Activated effector memory CD4-positive, alpha-beta T cell treated with anti-CD3 and anti-CD28 coated beads, Interleukin-2, amount 50 U/mL, for 16 hours (primary cell): ENCODE measurements around the gene CCDC12.

Source experiments
- DNase-seq: peaks from one replicate; pipeline ENCODE4 v3.0.0-alpha.2; 2020

Gene CCDC12

DNA sequence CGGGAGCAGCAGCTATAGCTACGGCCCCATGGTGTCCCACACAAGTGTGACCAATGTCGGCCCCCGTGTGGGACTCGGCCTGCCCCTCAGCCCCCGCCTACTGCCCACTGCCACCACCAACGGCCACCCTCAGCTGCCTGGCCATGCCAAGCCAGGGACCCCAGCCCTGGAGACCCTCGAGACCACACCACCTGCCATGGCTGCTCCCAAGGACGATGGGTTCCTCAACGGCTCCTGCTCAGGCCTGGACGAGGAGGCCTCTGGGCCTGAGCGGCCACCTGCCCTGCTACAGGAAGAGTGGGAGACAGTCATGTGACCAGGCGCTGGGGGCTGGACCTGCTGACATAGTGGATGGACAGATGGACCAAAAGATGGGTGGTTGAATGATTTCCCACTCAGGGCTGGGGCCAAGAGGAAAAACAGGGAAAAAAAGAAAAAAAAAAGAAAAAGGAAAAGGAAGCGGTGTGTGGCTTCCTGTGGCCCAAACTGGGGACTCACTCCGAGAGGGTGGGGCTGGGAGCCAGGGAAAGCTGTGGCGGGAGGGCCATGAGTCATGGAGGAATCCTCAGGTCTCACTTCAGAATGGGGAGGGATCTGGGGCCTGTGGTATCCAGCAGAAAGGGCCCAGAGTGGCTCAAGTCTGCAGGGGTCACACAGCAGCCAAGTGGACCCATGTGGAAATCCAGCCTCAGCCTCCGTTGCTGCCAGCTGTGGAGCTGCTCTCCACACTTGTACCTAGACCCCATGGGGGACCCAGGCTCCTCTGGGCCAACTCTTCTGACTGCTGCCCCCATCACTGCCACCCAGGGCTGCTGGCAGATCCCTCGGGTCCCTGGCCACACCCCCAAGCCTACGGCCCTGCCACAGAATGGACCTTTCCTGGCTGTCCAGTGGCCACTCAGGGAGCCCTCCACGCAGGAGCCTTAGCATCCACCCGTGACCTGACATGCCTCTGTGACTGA, 72.9 kb downstream of the CCDC12 start:
- no peak for DNase-seq

DNA sequence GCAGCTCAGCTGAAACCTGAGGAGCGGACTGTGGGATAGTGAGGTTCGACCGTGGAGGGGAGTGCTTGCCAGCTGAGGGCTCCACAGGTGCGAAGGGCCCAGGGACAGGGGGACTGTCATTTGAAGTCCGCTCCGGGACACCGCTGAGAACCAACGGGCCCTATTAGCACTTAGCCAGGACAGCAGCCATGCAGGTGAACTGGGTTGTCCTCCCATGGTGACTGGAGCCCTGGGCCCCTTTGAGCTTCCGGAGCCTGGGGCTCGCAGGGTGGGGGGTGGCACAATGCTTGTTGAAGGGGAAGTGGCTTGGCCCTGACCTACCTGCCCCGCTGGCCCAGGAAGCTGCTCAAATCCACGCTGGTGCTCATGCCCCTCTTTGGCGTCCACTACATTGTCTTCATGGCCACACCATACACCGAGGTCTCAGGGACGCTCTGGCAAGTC, 74.3 kb downstream of the CCDC12 start:
- no peak for DNase-seq

DNA sequence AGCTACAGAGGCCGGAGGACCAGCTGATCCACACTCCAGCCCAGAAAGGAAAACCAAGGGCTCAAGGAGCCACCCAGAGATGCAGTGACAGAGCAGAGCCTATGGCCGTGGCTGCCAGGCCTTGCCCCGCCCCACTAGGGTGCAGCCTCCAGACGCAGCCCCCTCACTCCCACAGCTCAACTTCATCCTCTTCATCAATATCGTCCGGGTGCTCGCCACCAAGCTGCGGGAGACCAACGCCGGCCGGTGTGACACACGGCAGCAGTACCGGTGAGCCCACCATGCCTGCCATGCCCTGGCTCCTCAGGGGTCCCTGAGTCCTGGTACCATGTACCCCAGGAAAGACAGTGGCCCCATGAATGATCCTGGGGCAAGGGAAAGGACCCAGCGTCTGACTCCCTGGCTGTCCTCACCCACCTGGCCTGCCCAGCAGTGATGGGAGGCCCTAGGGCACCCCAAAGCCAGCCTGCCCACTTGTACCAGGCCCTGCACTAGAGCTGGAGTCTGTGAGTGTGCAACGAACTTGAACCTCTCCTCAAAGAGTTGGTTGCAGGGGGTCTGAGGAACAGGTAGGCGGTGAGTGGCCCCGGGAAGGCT, 74.9 kb downstream of the CCDC12 start:
- no peak for DNase-seq

DNA sequence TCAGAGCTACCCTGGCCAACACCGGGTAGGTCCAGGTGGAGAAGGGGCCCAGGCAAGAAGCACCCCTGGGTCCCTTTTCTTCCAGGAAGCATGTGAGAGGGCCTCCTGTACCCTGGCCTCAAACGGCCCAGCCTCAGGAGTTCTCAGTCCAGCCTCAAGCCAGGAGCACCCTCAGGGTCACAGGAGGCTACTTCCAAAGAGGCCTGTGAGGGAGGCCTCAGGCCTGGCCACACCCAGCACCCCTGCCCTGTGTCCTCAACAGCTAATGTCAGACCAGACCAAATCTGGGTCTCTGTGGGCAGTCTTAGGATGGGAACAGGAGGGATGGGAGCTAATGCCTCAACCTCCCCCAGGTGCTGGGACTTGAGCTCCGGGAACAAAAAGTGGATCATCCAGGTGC, 75.5 kb downstream of the CCDC12 start:
- DNase-seq: no peak

DNA sequence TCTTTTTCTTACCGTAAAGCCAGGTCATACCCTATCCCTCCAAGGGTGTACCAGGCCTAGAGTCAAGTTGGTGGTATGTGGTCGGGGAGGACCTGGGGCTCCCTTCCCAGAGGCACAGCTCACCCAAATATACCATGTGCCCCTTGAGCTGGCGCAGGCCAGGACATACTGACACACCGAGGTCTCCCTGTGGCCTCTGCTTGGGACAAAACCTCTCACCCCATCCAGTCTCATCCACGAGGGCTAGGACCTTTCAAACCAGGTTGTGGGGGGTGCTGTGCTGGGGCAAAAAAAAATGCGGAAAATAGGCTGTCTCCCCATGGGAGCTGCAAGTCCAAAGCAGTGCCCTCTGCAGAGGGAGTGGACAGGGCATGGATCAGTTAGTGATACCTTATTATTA, 76.2 kb downstream of the CCDC12 start:
- DNase-seq: no peak

GRCh38 chr3:46900007-46900292, 76.6 kb downstream of the CCDC12 start:
- DNase-seq: no peak

DNA sequence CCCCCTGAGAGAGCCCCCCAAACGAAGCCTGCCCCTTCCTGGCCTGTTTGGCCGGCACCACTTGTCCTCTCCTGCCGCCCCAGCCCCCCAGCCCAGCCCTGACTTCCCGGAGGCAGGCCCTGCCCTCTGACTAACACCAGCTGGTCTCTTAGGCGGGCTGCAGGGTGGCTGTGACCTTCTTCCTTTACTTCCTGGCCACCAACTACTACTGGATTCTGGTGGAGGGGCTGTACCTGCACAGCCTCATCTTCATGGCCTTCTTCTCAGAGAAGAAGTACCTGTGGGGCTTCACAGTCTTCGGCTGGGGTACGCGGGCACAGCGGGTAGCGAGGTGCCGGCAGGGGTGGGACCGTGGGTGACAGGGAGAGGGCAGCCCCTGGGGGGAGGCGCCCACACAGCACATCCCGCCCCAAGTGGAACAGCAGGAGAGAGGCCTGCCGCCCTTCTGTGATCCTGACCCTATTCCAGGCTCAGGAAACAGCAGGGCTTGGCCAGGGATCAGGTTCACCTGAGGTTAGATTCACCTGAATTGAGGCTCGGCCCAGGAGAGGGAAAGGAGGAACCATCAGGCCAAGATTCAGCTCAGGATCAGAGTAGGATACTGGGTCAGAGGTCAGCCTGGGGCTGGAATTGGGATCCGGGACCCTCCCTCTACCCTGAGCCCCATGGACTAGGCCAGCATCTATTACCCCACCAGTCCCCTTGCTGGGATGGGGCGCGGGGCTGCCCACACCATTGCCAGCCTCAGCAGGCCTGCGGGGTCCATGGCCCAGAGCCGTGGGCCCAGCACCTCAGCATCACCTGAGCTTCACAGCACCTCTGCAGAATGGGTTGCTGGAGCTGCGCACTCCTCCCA, 77.2 kb downstream of the CCDC12 start:
- DNase-seq: no peak

GRCh38 chr3:46898321-46899150, 78.0 kb downstream of the CCDC12 start:
- no peak for DNase-seq

- DNase-seq: no peak
Measured at GRCh38 chr3:46897829-46898320, 78.7 kb downstream of the CCDC12 start.

GRCh38 chr3:46897031-46897430, 79.5 kb downstream of the CCDC12 start:
- DNase-seq: no peak

- no peak for DNase-seq
Measured at GRCh38 chr3:46896386-46896785, 80.2 kb downstream of the CCDC12 start.

- no peak for DNase-seq
Measured at GRCh38 chr3:46895761-46896160, 80.8 kb downstream of the CCDC12 start.

DNA sequence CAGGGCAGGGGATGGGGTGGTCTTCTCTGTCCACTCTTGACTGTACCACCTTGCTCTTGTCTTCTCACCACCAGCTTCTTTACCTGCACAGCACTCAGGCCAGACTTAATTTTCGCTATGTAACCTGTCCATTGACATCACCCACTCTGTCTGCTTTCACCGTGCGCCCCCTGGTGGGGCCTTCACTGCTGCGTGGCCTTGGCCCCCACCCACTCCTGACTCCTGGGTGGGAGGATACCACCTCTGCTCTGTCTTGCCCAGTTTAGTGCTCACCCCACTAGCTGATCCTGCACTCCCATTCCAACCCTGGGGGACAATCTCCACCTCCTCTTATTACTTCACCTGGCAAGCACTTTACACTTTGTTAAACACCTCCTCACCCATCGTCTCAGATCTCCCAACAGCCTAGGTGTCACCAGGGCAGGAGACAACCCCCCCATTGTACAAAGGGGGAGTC, 81.3 kb downstream of the CCDC12 start:
- DNase-seq: peak; percentile 92

DNA sequence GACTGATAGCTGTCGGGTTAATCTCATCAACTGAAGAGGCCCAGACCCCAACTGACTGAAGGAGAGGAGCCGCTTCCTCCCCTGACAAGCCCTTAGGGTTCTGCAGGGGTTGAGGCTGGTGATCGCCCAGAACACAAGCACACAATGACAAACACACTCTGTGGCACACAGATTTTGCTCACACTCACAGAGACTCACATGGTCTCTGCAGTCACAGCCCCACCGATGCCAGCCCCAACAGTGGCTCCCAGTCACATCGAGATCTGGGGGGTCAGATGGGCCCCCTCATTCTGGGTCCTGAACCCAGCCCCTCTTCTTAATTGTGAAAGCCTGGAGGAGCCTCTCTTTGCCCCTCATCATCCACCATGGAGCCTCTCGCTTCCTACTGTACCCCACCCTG, 82.3 kb downstream of the CCDC12 start:
- no peak for DNase-seq

DNA sequence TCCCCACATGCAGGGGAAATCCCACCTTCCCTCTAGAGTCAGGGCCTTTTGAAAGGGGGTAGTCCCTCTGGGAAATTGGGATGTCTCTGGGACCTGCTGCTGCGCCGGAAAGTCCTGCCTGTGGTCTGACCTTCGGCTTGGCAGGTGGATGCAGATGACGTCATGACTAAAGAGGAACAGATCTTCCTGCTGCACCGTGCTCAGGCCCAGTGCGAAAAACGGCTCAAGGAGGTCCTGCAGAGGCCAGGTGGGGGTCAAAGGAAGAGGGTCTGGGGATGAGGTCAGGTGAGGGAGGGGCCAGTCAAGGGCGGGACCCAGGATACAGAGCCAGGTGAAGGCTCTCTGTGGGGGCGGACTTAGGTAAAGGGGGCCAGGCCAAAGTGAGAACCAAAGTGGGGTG, 82.8 kb downstream of the CCDC12 start:
- no peak for DNase-seq

DNA sequence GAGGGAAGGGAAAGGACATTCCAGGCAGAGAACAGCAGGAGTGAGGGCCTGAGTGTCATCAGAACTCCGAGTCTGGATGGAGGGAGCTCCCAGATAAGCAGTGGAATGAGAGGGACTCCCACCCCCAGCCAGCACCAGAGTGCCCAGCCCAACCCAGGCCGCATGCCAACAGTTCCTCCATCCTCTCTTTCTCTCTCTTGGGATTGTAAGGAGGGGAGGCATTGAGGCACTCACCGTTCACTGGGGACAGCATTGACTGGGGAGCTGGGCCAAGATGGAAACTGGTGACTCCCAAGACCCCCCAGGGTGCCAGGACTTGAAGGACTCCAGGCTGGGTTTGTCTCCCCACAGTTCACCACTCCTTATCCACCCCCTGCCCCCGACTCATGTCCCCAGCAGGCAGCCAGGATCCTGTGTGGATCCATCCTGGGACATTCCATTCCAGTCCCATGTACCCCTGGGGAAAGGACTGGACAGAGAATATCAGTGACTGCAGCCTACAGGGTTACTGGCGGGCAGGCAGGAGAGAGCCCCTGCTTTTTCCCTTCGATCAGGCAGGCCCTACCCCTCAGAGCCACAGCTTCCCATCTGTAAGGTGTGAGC, 83.3 kb downstream of the CCDC12 start:
- no peak for DNase-seq

DNA sequence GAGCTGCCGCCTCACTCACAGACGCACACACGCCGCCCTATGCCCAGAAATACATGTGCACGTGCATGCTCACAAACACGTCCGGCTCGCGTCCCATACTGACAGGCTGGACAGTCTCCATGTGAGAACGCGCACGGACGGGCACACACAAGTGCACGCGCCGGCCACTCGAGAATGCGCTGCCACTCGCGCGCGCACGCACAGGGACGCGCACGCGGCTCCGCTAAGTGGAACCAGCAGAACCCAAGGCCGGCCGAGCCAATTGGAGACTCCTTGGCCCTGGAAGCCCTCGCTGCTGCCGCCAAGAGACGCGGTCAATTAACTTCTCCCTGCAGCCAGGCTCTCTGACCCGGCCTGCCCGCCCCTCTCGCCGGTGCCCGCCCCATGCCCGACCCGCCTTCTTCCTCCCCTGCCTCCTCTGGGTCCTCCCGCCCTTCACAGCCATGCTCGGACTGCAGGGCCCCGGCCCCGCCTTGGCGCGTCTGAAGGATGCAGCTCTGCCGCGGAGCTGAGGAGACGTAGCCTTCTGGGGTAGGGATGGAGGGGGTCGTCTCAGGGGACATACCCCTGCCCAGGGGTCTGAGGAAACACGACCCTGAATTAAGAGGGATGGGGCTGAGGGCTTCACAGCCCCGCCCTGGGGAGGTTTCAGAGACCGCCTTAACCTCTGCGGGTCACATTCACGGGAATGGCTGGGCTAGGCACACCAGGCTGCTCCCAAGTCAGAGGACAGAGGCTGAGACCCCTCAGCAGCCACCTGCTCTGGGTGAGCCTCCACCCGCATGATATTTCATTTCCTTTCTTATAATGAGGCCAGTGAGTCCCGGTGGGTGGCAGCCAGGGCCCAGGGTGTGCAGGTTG, 84.0 kb downstream of the CCDC12 start:
- no peak for DNase-seq

GRCh38 chr3:46891132-46891531, 85.4 kb downstream of the CCDC12 start:
- DNase-seq: no peak

DNA sequence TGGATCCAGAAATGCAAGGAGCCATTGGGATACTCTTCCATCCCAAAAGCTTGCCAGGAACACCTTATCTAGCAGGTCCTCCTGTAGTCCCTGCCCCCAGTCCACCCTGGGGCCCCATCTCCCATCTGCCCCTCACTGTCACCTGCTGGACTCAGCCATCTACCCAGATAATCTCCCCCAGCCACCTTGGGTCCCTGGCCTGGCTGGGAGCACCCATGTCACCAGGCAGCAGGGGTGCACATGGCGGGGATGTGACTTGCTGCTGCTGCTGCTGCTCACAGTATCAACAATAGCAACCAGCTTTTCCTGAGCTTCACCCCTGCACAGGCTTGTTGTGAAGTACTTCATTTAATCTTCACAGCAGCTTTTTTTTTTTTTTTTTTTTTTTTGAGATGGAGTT, 86.4 kb downstream of the CCDC12 start:
- DNase-seq: no peak

GRCh38 chr3:46889381-46890110, 87.0 kb downstream of the CCDC12 start:
- DNase-seq: no peak
